ENCODE data around the gene SPRYD7. TPM values are rescaled to one million over a fixed set of nuclear protein-coding genes. Genes with fewer than 3 reads are reported as not detected.
"Not testable (repeated sequence)": the region's sequence is repeated elsewhere in the genome, so short reads cannot be mapped to it uniquely, and the experiment has no call there.

Gene SPRYD7
- total RNA-seq, 1 donor from 2014 or later = 6.0 TPM

DNA sequence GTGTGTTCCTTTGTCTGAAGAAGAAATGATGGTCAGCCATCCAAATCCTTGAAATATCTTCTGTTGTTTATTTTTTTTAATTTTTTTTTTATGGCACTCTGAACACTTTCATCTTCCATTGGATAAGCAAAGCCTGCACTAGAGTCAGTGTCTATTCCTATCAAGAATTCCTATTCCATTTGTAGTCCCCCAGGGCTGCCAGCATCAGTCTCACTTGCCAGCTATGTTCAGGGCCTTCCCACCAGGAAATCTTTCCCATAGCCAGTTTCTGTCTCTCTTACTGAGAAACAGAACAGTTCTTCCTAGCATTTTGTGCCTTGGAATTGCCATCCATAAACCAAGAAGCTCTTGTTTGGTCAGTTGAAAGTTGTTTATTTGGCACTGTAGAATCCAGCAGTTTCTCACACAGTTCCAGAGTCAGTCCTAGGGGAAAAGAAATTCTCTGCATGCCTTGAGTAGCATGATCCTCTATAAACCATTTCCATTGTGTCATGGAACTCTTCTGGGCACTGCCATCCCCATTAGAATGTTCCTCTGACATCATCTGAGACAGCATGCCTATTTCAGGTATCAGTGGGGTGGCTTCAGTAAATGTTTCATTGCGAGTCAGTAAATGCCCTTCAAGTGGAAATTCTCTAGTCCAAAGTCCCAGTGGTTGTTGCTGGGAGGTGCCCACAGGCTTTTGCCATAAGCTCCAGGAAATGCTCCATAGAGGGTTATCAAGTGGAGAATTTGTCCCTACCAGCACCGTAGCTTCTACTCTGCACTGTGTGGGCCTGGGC is 18.7 kb upstream of the SPRYD7 start:
- DNase-seq (ENCODE audit: extremely low spot score, unreplicated experiment) = no peak
- no peak overlapping the region for H3K4me3 Mint-ChIP-seq
- no peaks in the 10 kb centered on the region for H3K27me3 Mint-ChIP-seq
- no peaks in the 10 kb centered on the region for H3K9me3 Mint-ChIP-seq
- peak overlapping the region; percentile 91 for H3K27ac Mint-ChIP-seq
- TF ChIP-seq, protein P1, sequence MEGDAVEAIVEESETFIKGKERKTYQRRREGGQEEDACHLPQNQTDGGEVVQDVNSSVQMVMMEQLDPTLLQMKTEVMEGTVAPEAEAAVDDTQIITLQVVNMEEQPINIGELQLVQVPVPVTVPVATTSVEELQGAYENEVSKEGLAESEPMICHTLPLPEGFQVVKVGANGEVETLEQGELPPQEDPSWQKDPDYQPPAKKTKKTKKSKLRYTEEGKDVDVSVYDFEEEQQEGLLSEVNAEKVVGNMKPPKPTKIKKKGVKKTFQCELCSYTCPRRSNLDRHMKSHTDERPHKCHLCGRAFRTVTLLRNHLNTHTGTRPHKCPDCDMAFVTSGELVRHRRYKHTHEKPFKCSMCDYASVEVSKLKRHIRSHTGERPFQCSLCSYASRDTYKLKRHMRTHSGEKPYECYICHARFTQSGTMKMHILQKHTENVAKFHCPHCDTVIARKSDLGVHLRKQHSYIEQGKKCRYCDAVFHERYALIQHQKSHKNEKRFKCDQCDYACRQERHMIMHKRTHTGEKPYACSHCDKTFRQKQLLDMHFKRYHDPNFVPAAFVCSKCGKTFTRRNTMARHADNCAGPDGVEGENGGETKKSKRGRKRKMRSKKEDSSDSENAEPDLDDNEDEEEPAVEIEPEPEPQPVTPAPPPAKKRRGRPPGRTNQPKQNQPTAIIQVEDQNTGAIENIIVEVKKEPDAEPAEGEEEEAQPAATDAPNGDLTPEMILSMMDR (conservative IDR thresholded peaks at IDR 0.05) = no peak
- peaks cover 12% of the 10 kb centered on the region for H3K36me3 Mint-ChIP-seq
- no peaks in the 10 kb centered on the region for H3K4me1 Mint-ChIP-seq (ENCODE audit: unreplicated experiment)

DNA sequence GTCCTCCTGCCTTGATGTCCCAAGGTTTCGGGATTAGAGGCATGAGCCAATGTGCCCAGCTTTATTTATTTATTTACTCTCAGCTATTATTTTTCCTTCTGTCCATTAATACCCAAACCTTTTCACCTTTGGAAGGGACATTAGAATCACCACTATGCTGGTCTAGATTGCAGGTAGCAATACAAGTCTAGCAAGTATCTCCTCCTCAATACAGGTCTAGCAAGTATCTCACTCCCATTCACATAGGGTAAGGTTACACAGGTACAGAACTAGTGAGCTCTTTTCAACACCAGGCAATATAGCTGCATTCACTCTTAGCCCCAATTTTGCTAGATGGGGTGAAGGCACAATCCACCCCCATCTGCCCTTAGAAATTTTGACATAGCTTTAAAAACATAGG is 17.4 kb upstream of the SPRYD7 start:
- peak overlapping the region; percentile 67 for H3K4me3 Mint-ChIP-seq
- TF ChIP-seq, protein P1 (conservative IDR thresholded peaks at IDR 0.05) = no peak
- H3K4me1 Mint-ChIP-seq (ENCODE audit: unreplicated experiment) = no peaks in the 10 kb centered on the region
- H3K9me3 Mint-ChIP-seq = no peaks in the 10 kb centered on the region
- H3K27ac Mint-ChIP-seq = peak overlapping the region; percentile 91
- no peak for DNase-seq (ENCODE audit: extremely low spot score, unreplicated experiment)
- H3K36me3 Mint-ChIP-seq = peaks cover 12% of the 10 kb centered on the region
- no peaks in the 10 kb centered on the region for H3K27me3 Mint-ChIP-seq

DNA sequence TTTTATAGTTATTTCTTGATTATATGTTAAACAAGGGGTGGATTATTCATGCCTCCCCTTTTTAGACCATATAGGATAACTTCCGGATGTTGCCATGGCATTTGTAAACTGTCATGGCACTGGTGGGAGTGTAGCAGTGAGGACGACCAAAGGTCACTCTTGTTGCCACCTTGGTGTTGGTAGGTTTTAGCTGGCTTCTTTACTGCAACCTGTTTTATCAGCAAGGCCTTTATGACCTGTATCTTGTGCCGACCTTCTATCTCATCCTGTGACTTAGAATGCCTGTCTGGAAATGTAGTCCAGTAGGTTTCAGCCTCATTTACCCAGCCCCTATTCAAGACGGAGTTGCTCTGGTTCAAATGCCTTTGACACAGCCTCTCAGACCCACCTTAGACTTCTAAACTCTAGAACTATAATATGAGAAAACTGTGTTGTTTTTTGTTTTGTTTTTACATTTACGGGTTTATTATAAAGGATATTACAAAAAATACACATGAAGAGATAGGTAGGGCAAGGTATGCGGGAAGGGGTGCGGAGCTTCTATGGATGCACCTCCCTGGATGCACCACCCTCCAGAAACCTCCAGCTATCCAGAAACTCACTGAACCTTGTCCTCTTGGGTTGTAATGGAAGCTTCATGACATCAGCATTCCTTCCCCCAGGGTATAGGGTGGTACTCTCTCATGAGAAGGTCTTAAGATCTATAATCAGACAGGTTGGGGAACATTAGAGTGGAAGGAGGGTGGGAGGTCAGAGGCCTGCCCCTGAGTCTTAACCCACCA is 15.8 kb upstream of the SPRYD7 start:
- TF ChIP-seq, protein P1 (conservative IDR thresholded peaks at IDR 0.05) = no peak
- H3K27ac Mint-ChIP-seq = peak overlapping the region; percentile 69
- H3K36me3 Mint-ChIP-seq = peaks cover 8% of the 10 kb centered on the region
- no peaks in the 10 kb centered on the region for H3K27me3 Mint-ChIP-seq
- no peak overlapping the region for H3K4me3 Mint-ChIP-seq
- no peak for DNase-seq (ENCODE audit: extremely low spot score, unreplicated experiment)
- no peaks in the 10 kb centered on the region for H3K4me1 Mint-ChIP-seq (ENCODE audit: unreplicated experiment)
- H3K9me3 Mint-ChIP-seq = no peaks in the 10 kb centered on the region

DNA sequence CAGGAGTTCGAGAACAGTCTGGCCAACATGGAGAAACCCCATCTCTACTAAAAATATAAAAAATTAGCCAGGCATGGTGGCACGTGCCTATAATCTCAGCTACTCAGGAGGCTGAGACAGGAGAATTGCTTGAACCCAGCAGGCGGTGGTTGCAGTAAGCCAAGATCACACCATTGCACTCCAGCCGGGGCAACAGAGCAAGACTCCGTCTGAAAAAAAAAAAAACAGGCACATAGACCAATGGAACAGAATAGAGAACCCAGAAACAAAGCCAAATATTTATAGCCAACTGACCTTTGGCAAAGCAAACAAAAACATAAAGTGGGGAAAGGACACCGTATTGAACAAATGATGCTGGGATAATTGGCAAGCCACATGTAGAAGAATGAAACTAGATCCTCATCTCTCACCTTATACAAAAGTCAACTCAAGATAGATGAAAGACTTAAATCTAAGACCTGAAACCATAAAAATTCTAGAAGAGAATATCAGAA is 12.7 kb upstream of the SPRYD7 start:
- H3K27ac Mint-ChIP-seq; H3K36me3 Mint-ChIP-seq; H3K4me3 Mint-ChIP-seq; H3K27me3 Mint-ChIP-seq; DNase-seq (ENCODE audit: extremely low spot score, unreplicated experiment); H3K9me3 Mint-ChIP-seq; H3K4me1 Mint-ChIP-seq (ENCODE audit: unreplicated experiment): not testable (repeated sequence)

DNA sequence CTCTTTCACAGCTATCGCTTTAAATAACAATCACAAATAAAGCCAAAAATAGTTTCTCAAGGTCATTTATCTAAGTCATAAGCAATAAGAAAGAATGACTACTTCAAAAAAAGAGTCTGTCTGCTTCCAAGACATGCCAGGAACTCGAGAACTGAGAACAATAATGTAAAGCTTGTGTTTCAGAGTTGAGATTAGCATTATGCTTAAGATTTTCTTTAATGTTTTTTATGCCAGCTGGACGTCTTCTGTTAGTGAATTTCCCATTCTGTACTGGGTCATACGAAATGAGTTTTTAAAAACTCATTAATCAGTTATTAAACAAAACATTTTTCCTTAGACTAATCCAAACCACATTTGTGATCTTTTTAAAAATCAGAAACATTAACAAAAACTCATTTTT is 3.2 kb upstream of the SPRYD7 start:
- DNase-seq (ENCODE audit: extremely low spot score, unreplicated experiment) = no peak
- TF ChIP-seq, protein P1 (conservative IDR thresholded peaks at IDR 0.05) = no peak
- Mint-ChIP-seq H3K27me3 (no peaks in the 10 kb centered on the region), H3K4me1 (ENCODE audit: unreplicated experiment) (peaks cover 9% of the 10 kb centered on the region), H3K9me3 (no peaks in the 10 kb centered on the region), H3K27ac (no peak overlapping the region), H3K36me3 (no peaks in the 10 kb centered on the region), H3K4me3 (peak overlapping the region; percentile 57)

DNA sequence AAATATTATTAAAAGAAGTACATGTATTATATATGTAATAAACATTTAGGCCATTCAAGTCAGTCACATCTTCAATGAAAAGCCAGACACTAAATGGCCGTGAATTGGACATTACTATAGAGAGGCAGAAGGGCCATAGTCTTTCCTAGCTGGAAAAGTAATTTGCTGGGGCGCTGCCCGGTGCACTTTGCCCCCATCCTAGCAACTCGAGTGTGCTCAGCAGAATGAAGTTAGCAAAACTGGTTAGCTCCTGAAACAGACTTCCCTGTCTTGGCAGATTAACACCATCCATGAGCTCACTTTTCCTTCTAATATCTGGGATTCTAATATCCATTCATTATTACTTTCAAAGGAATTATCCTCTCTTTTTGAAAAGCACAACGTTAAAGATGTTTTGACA is 2.8 kb upstream of the SPRYD7 start:
- H3K27me3 Mint-ChIP-seq = no peaks in the 10 kb centered on the region
- H3K27ac Mint-ChIP-seq = no peak overlapping the region
- H3K4me3 Mint-ChIP-seq = peak overlapping the region; percentile 57

More for the DNA sequence above, 2.8 kb upstream of the SPRYD7 start:
- TF ChIP-seq, protein P1 (conservative IDR thresholded peaks at IDR 0.05) = no peak
- H3K36me3 Mint-ChIP-seq = no peaks in the 10 kb centered on the region
- peaks cover 9% of the 10 kb centered on the region for H3K4me1 Mint-ChIP-seq (ENCODE audit: unreplicated experiment)
- DNase-seq (ENCODE audit: extremely low spot score, unreplicated experiment) = no peak
- H3K9me3 Mint-ChIP-seq = no peaks in the 10 kb centered on the region
